HUDEP-2 (cell line): Measurements from ENCODE around the gene RPL13.

Experiments
- DNase-seq, 76 experiments: peaks; one replicate each; lab custom pipeline; 2025; ENCODE audit not compliant: unreplicated experiment in 76 of 76; lab: John Stamatoyannopoulos, UW

Gene RPL13

DNA sequence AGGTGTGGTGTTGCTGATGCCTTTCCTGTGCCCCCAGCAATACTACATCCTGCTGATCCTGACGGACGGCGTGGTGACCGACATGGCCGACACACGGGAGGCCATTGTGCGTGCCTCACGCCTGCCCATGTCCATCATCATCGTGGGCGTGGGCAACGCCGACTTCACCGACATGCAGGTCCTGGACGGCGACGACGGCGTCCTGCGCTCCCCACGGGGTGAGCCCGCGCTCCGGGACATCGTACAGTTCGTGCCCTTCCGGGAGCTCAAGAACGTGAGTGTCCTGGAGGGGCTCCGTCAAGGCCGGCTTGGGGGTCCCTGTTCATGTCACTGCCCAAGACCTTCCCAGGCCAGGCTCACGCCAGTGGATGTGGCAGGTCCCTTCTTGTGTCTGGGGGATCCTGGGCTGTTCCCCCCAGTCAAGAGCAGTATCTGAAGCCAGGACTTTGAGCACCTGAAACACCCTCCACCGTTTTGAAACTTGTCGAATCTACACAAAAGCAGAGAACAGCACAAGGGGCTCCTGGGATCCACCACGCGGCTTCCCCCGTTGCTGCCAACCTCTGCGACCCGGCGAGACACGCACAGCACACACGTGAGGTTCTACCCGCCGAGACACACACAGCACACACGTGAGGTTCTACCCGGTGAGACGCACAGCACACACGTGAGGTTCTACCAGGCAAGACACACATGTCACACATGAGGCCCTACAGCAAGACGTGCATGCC is 35.0 kb downstream of the RPL13 start:
- DNase-seq = no peak

DNA sequence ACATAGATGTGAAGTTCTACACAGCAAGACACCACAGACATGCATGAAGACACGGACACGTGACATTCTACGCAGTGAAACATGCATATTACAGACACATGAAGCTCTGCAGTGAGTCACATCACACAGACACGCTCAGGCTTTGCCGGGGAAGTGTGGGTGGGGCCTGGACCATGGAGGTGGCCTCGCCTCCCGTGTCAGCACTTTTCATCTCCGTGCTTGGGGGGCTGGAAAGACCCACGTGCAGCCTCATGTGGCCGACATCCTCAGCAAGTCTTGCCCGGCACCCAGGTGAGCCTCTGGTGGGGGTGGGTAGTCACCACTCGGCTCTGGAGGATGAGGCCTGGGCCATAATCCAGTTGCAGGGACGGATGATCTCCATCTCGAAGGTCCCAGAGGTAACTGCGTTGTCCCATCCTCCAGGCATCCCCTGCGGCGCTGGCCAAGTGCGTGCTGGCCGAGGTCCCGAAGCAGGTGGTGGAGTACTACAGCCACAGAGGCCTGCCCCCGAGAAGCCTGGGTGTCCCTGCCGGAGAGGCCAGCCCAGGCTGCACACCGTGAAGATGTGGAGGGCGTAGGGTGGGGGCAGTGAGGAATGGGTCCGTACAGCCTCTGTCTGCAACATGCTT is 35.7 kb downstream of the RPL13 start:
- DNase-seq = no peak

DNA sequence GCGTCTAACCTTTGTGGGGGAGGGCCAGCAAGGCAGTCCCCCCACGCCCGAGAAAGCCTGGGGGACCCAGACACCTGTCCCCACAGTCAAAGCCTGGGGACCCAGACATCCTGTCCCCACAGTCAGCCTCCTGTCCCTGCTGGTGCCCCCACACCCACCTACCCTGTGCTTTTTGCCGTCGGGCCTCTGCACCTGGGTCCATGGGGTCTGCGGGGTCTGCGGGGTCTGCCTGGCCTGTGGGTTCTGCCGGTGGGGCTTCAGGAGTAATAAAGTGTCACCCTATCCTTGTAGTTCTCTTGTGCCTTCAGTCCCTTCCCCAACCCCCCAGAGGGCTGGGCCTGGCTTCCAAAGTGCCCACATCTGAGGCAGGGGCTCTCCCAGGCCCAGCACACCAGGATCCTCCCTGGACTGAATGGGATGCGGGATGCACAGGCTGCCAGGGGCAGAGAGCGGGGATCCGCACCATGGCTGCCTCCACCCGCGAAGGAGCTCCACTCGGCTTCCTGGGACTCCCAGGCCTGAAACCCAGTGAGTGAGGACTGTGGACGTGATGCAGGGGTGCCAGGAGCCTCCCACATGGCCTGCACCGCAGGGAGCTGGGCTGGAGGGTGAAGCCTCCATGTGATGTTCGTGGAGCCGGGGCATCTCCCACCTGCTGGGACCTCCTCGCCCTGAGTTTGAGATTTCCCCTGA is 36.6 kb downstream of the RPL13 start:
- DNase-seq = no peak

DNA sequence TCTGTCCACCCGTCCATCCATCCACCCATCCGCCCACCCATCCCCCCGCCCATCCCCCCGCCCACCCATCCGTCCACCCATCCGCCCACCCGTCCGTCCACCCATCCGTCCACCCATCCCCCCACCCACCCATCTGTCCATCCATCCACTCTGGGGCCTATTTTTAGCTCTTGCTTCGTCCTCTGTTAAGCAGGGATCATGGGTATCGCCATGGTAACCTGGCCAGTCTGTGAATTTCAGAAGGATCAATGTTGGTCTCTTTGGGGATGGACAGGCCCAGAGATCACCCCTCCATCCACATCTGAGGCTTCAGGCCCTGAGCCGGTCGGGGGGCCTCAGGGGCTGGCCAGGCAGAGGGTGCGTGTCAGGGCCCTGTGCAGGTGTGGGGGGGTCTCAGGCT is 37.7 kb downstream of the RPL13 start:
- DNase-seq = peak in 3 of 76 experiments; percentile 10 to 23 (median 22)

DNA sequence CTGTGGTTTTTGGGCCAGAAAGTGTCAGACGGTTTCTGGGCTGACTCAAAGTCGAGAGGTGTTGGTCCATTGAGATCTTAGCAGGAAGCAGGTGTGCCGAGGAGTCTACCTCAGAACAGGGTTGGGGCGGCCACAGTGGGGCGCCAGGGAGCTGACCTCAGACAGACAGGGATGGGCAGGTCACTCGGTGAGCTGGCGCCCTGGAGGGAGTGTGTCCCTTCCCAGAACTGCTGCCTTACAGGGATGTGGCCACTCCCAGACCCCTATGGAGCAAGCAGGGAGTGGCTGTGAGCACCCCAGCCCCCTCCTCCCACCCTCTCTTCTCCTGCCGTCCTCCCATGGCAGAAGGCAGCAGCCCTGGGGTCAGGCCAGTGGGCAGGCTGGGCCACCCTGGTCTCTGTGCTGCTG is 39.0 kb downstream of the RPL13 start:
- peak in 13 of 76 experiments; percentile 4 to 41 (median 10) for DNase-seq

DNA sequence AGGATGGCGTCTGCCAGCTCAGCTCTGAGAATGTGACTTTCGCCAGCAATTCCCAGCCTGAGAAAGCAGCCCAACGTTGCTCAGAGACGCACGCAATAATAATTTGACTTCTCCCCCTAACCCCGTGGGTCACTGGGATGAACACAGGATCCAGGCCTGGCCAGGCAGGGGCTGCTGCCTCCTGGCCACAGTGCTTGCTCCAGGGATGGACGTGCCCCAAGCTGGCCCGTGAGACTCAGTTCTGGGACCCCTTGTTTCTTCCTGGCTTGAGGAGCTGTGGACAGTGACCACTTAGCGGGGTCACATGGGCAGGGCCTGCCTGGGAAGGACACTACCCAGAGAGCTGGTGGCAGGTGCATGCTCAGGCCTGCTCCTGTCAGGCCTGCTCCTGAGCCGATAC is 39.4 kb downstream of the RPL13 start:
- no peak for DNase-seq

DNA sequence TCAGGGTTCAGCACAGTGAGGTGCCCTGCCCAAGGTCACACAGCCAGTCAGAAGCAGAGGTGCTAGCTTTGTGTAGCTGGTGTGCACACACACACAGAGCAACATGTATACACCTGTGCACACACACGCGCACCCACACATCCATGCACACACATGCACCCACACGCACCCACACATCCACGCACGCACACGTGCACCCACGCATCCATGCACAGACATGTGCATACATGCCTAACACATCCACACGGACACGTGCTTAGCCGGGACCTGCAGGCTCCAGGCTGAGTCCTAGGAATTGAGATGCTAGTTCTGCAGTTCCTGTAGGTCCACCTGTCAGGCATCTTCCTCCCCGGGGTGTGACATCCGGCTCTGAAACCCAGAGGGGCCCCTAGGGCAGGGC is 39.9 kb downstream of the RPL13 start:
- DNase-seq = no peak

DNA sequence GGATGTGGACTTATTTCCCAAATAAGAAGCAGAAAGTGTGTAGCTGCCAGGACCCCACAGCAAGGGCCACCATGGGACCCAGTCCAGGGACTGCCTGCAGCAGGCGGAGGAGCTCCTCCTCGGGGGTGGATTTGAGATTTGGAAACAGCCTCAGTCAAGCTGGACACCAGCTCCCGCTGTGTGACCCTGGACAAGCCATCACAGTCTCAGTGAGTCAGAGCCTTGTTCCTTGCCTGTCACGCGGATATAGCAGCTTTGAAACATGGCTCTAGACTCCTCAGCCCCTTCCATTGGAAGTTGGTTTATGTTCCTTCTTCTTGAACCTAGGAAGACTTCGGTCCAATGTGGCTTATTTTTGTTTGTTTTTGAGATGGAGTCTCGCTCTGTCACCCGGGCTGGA is 40.5 kb downstream of the RPL13 start:
- DNase-seq = no peak

DNA sequence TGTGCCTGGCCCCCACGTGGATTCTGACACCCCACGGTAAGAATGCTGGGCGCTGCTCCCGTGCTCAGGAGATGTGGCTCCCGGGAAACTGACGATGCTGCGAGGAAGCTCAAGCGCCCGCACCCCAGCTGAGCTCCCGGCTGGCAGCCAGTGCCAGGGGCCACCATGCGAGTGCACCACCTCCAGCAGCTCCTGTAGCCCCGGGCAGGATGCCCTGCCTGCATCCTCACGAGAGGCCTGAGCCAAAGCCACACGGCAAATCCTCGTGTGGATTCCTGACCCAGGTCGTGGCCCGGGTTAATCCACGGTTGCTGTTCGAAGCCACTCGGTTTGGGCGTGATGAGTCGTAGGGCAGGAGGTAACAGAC is 41.4 kb downstream of the RPL13 start:
- DNase-seq = no peak

DNA sequence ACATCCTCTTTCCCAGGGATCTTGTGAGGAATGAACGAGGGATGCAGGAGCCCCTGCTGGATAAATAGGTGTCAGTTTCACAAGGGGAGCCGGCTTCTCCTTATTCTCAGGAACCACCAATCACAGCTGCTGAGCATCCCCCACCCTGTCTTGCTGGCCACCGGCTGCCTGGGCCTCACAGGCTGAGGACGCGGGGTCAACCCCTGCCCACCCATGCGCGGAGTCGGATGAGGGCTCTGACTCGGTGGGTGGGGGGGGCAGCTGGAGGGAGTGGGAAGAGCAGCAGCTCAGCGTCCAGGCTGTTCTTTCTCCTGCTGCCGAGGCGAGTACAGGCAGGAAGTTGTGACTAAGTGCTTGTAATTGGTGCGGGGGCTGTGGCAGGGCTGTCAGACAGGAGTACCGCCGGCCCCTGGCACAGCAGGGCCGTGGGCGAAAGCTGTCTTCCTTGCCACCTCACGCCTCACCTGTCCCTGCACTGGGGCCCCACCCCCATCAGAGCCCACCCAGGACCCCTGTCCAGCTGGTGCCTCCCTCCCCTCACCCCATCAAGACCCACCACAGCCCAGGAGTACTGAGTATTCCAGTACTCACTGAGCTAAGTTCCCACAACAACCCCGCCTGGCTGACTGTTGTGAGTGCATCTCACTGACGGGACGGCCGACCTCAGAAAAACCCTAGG is 41.9 kb downstream of the RPL13 start:
- peak in 3 of 76 experiments; percentile 5 to 19 (median 10) for DNase-seq

DNA sequence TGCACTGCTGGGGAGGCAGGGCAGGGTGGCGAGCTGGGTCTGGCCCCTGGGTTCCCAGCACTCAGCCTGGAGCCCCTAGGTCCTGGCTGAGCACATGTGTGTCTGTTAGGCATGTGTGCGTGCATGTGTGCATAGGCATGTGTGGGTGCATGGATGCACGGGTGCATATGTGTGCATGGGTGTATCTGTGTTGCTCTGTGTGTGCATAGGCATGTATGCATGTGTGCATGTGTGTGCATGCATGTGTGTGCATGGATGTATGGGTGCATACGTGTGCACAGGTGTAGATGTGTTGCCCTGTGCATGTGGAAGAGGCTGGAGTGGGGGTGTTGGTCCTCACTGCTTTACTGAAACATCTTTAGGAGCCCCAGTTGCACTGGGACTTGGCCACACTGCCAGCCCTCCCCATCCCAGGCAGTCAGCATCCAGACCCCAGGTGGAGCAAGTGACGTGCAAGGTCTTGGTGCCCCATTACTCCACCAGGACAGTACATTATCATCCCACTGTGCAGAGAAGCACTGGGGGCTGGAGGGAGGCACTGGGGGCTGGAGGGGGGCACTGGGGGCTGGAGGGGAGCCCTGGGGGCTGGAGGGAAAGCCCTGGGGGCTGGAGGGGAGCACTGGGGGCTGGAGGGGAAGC is 42.6 kb downstream of the RPL13 start:
- DNase-seq = no peak

DNA sequence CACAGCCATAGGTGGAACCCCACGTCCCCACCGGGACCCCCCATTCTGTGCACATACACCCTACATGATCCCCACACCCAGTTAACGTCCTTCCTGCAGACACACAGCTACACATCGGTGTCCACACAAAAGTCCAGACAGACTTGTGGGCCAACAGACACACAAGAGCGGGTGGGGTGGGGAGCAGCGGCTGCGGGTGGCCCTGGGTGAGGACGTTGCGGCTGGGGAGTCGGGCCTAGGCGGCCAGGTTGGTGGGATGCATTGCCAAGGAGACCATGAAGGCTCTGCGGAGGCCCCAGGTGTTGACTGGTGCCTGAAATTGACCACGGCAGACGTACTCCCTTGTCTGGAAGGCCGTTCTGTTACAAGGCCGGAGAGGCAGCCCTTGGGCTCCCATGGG is 44.3 kb downstream of the RPL13 start:
- DNase-seq = no peak

DNA sequence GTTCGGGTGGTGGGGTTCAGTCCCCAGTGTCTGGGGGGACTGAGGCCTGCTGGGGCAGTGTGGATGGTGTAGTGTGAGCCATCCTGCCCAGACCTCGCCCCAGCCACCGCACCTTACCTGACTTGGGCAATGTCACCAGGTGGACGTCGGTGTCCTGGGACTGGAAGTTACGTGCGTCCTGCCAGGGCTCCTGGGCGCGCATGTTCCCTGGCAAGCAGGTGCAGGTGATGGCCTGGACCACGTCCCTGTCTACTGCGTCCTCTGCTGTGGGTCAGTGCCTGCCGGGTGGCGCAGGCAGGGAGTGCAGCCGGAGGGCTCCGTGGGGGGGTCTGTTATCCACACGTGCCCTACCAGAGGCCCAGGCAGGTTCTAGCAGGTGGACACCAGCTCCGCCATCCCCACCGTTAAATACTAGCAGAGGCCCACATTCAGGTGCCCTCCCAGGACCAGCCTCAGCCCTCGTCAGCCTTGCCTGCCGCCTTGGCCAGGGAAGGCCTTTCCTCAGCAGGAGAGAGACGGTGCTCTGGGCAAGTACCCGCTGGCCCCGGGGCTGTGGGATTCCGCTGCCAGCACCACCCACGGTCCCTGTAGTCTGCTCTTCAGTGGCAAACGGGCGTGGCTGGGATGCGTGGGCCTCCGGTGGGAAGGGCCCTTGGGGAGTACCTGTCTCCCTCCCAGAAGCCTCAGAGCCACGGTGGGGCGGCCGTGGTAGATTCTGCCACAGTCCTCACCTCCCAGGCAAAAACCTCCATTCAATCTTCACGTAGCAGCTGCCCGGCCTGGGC is 44.9 kb downstream of the RPL13 start:
- DNase-seq = no peak

DNA sequence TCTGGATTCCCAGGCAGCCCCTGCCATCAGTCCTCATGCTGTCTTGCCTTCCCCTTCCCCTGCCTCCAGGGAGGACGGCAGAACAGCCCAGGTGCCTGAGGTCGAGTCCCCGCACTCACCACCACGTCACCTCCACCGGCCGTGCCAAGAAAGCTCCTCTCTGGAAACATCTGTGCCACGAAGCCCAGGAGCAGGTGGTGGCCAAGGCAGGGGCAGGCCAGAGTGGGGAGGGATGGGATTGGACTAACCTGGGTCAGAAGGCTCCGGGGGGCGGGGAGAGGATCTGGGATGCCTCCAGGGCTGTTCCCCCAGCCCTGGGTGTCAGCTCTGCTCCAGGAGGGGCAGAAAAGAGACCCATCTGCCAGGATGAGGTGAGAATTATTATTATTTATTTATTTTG is 45.5 kb downstream of the RPL13 start:
- no peak for DNase-seq

DNA sequence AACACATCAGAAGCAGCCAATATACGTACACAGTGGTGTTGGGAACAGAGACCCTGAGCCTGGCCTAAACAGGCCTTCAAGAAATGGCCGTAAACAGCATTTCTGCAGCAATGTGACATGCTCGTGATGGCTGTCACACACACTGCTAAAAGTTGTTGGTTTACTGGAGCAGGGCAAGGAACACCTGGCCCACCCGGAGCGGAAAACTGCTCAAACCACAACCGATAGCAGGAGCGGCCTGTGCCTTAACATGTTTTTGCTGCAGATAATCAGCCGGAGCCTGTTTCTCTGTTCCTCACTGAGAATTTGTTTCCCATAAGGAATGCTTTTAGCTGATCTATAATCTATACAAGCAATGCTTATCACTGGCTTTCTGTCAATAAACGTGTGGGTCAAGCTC is 47.0 kb downstream of the RPL13 start:
- no peak for DNase-seq

DNA sequence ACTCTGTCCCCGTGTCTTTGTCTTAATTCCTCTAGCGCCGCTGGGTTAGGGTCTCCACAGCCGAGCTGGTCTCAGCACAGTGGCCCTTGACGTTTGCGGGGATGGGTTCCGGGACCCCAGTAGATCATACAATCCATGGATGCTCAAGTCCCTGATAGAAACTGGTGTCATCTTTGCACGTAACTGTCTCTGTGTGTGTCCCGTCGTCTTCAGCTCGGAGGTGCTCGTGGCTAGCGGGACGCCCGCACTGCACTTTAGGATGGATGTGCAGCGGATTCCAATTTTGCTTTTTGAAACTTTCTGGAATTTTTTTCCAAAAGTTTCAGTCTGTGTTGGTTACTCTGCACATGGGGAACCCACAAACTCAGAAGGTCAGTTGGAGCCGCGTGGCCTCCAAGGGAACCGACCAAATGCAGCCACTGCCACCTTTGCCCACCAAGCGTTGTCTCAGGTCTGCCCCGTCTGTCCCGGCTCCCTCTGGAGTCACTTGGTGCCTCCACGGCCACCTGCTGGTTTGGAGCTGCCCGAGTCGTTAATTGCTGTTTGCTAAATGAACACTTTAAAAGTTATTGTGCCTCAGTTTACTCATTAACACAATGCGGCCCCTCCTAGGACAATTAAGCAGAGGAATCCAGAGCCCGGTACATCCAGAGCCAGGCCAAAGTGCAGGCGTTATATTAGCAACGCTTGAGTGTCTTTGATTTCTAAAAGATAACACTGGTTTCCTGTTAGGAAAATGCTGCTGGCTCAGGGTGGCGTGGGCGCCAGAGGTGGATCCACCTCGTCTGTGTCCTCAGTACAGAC is 47.7 kb downstream of the RPL13 start:
- DNase-seq = no peak

DNA sequence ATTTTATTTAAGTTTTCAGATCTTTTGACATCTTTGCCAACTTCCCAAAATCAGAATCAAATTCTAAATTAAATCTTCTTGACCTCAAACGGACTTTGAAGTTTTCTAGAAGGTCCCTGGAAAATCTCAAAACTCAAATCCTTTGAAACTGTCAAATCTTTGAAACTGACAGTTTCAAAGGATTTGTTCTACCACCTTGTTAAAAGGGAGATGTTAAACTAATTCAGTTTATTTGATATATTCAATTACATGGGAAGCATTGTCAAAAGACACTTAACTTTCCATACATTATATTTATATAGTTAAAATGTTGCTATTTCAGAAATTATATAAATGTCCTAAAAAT is 49.6 kb downstream of the RPL13 start:
- DNase-seq = no peak

DNA sequence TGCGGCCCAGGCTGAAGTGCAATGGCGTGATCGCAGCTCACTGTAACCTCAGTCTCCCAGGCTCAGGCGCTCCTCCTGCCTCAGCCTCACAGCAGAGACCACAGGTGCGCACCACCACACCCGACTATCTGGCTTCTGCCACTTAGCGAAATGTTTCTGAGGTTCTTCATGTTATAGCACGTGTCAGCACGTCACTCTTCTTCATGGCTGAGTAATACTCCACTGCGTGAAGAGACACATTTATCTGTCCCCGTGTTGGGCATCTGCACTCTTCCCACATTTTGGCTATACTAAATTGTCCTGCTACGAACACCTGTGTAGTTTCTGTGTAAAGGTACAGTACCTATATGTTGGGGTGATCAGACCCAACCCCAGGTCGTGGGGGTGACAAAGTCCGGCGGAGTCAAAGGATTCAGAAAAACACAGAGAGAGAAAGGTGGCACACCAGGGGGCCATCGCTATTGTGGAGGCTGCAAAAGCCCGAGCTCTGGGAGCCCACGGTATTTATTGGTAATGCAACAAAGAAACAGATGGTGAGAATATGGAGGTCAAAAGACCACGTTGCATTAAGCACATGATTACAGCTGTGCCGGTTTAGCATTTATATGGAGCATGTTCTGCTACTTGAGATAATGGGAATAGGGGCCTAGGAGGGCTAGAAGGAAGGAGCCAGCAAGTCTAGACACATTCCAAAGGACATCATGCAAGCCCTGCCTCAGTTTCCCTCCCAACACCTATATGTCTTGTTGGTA is 52.1 kb downstream of the RPL13 start:
- no peak for DNase-seq
